OCI-LY3 (cell line): Measurements from ENCODE around the gene GDF2.

Source experiments
- CTCF ChIP-seq: fragments of 200-600, 300-600 bp; sonication (generic); IDR thresholded peaks from 2 replicates; pipeline ENCODE4 v1.5.1; 2014; ENCODE audit warnings: antibody characterized with exemption, low read length, low read depth
- EZH2phosphoT487 ChIP-seq: fragments of 200-600 bp; shearing (Covaris generic); IDR thresholded peaks from 2 replicates; pipeline ENCODE4 v1.6.1; 2018; ENCODE audit warnings: antibody characterized with exemption, mixed run types, low read depth

GRCh38 chr10:47326927-47327330, 4.7 kb downstream of the GDF2 start:
- TF ChIP-seq CTCF: no peak
- no peak for TF ChIP-seq EZH2phosphoT487
